Thyroid gland (tissue), 4 donors: ENCODE results near the gene PDZRN3.

Experiments
- CTCF ChIP-seq, 6 experiments: fragments of 200-600 bp in 3 of 6; fragments of 450-650 bp in 3 of 6; sonication (generic) in 3 of 6; IDR thresholded peaks; one replicate each; pipeline ENCODE4 v1.5.1; 2016 to 2019; ENCODE audit warnings: antibody characterized with exemption in 6 of 6, mild to moderate bottlenecking in 2 of 6, inconsistent platforms in 1 of 6, moderate library complexity in 1 of 6
- POLR2A ChIP-seq, 2 donors: fragments of 450-650 bp; IDR thresholded peaks; one replicate each; pipeline ENCODE4 v1.6.1; 2017; ENCODE audit warnings: antibody characterized with exemption in 2 of 2, mild to moderate bottlenecking in 2 of 2, moderate library complexity in 1 of 2

- no peak for TF ChIP-seq CTCF (IDR thresholded peaks at IDR 0.05)
- TF ChIP-seq POLR2A (IDR thresholded peaks at IDR 0.05), result no peak
Observed at GRCh38 chr3:73411993-73412392, 212.7 kb downstream of the PDZRN3 start.
